Femur (tissue), 1 donor: ENCODE results near the gene ENPEP.

Source experiments
- DNase-seq: peaks from one replicate; pipeline ENCODE4 v3.0.0-alpha.2; 2017

Gene ENPEP

GRCh38 chr4:110611968-110612447 lies 136.1 kb downstream of the ENPEP start:
- DNase-seq, result no peak

GRCh38 chr4:110612631-110613269 lies 136.8 kb downstream of the ENPEP start:
- DNase-seq, result no peak

- no peak for DNase-seq
Measured at GRCh38 chr4:110613745-110614144, 137.8 kb downstream of the ENPEP start.

GRCh38 chr4:110614173-110614963 lies 138.4 kb downstream of the ENPEP start:
- no peak for DNase-seq
